Stimulated activated CD8-positive, alpha-beta memory T cell treated with anti-CD3 and anti-CD28 coated beads, Interleukin-7, amount 100 ng/mL, for 4 hours (primary cell): ENCODE results near the gene TCEANC.

Experiments
- DNase-seq, 2 donors: peaks; one replicate each; pipeline ENCODE4 v3.0.0-alpha.2; 2020; ENCODE audit warnings: low read depth in 2 of 2

The TCEANC gene

DNA sequence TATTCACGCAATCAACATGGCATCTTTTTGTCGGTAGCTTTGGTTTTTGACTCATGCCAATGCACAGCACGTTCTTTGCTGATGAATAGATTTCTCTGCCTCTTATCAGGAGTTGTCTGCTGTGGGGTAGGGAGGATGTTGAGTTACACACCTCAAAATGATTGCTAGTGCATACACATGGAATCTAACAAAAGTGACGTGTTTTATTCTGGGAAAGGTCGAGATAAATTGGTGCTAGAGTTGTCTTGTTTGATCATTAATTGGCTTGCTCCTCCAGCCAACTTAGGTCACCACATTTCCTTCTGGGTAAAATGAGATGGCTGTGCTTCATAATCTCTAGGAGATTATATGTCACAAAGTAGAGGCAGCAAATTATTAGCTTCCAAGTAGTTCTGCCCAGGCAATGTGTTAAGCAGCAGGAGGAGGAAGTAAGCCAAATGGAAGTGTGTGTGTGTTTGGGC, 39.9 kb downstream of the TCEANC start:
- no peak for DNase-seq

DNA sequence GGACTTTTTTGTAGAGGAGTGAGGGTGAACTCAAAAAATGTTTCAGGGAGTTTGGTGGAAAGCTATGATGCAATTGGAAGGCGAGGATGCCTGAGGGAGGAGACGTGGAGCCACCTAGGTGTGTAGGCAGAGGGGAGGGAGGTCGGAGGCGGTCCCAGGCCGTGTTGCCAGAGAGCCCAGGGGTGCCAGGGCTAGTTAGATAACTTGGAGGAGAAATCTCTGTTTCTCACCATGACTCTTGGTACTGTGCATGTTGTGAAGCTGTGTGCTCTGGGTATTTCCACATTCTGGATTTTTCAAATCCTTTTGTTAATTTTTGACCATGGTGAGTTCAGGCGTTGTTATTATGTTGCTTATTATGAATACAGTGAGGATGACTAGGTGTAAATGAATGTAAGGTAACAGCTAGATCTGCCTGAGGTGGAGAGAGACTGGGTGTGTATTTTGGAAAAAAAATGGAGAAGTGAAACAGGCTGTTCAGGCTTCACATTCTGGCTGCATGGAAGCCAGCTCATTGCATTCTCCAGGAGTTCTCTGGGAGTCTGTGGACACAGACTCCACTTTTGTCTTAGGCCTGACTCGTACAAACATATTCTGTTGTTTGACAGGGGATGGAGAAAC, 40.5 kb downstream of the TCEANC start:
- no peak for DNase-seq

DNA sequence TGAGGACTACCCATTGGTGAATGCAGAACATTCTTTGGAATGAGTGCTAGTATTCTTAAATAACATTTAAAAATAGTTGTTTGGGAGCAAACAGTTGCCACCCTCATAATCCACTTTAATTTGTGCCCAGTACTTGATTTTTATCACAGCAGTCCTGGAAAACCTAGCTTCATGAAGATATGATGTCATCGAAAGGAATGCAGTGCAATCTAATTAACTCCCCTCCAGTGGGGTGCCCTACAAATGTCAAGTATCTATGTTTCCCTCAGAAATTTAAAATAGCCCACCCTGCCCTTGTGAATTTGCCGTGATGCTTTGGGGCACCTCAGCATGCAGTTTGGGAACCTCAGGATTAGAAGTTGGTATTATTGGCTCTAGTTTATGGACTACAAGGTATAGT, 41.4 kb downstream of the TCEANC start:
- DNase-seq: no peak

DNA sequence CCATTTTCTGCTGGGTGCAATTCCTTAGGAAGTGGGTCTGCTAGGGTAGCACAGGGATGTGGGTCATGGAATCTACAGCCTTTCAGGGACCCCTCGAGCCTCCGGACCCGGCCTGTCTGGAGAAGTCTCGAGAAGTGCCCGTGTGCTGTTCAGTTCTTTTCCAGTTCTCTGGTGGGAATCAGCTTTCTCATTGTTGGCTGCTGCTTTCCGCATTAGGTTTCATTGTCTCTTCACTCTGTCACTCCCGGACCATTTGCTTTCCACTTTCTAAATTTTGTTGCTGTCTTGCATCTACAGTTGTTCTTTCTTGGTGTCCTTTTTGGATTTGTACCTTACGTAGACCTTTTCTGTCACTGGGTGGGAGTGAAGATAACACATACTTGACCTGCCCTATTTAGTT, 42.0 kb downstream of the TCEANC start:
- DNase-seq: no peak

- DNase-seq: no peak
Measured at GRCh38 chrX:13695601-13696115, 42.7 kb downstream of the TCEANC start.

GRCh38 chrX:13697455-13697854, 44.5 kb downstream of the TCEANC start:
- DNase-seq: no peak

GRCh38 chrX:13697976-13698375, 45.0 kb downstream of the TCEANC start:
- no peak for DNase-seq

- no peak for DNase-seq
Measured at GRCh38 chrX:13698432-13698831, 45.5 kb downstream of the TCEANC start.

- no peak for DNase-seq
Measured at GRCh38 chrX:13699183-13699826, 46.4 kb downstream of the TCEANC start.

DNA sequence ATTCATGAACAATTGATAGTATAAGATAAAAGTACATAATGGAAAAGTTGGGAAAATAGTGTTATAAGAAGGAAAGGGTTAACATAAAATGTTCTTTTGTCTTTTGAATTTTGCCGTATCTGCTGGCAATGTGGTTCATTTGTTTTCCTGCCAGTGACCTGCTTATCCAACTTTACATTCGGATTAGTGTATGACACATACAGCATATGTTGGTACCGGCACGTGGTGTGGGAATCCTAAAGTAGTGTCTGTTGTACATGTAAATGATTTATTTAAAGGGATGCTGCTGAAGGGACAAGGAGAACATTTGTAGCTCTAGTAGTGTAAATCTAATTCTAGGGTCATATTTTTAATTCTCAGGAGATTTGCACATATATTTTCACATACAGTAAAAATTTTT, 47.4 kb downstream of the TCEANC start:
- no peak for DNase-seq

- DNase-seq: no peak
Measured at GRCh38 chrX:13702111-13702789, 49.3 kb downstream of the TCEANC start.

GRCh38 chrX:13703135-13703534, 50.2 kb downstream of the TCEANC start:
- no peak for DNase-seq

DNA sequence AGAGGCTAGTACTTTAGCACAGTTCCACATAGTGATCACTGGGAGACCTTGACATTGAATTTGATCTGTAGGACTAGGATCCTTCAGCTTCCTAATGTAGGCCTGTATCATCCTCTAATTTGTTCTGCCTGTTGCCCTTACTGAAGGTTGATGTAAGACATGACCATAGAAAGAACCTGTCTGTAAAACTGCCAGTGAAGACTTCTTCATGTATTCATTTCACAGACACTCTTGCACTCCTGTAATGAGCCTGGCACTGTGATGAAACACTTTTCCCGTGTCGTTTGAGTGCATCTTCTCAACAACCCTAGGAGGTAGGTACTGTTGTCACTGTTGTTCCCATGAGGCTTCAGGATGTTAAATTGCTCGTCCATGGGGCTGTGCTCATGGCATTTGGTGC, 50.6 kb downstream of the TCEANC start:
- no peak for DNase-seq

GRCh38 chrX:13711141-13711540, 58.2 kb downstream of the TCEANC start:
- DNase-seq: no peak
